Gastrocnemius medialis (tissue), 4 donors: Measurements from ENCODE around the gene GATC.

ENCODE experiments used
- CTCF ChIP-seq, 5 experiments: fragments of 450-650 bp in 3 of 5; fragments of 200-600 bp in 2 of 5; sonication (generic) in 2 of 5; IDR thresholded peaks in 4 of 5; conservative IDR thresholded peaks in 1 of 5; 1 replicate in 4 of 5; 2 replicates in 1 of 5; pipeline ENCODE4 v1.5.1; 2016 to 2019; ENCODE audit warnings: antibody characterized with exemption in 5 of 5, mild to moderate bottlenecking in 3 of 5, moderate library complexity in 3 of 5
- POLR2A ChIP-seq, 2 donors: fragments of 450-650 bp; IDR thresholded peaks; one replicate each; pipeline ENCODE4 v1.6.1; 2017; ENCODE audit warnings: antibody characterized with exemption in 2 of 2, mild to moderate bottlenecking in 2 of 2, moderate library complexity in 2 of 2

- TF ChIP-seq CTCF (IDR thresholded peaks at IDR 0.05 in 4 of 5, conservative IDR thresholded peaks at IDR 0.05 in 1 of 5) = no peak
- no peak for TF ChIP-seq POLR2A (IDR thresholded peaks at IDR 0.05)
These were observed 40.2 kb upstream of the GATC start for GRCh38 chr12:120406069-120406468.
